Measurements from ENCODE around the gene MCOLN2.
"Not testable (repeated sequence)": the region's sequence is repeated elsewhere in the genome, so short reads cannot be mapped to it uniquely, and the experiment has no call there.

Gene MCOLN2

GRCh38 chr1:84996846-84997666, at the start of gene MCOLN2:
MCOLN2 (minus strand) TSS chr1:84997113; CDS start chr1:84996872, 241 bp downstream.
- DNase-seq, result peak in 5 of 14 donors; percentile 6 to 25 (median 7)

DNA sequence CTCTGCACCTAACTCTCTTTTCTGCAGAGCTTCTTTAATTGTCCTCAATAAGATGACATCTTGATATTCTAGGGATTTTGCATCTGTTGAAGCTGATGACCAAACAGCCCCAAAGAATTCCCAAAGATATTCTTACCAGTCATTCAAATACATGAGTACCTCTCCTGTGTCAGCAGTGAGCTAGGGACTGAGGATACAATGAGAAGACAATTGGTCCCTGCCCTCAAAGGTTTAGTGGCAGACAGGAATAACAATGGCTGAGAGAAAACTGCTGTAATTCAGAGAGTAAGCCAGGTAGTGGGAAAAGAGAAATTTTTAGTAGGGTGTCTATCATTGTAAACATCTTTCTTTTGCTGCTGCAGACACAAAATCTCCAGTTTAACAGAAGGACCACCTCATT, 45.5 kb upstream of the MCOLN2 start:
- no peak for DNase-seq

- no peak for DNase-seq
Measured at GRCh38 chr1:85041793-85042192, 44.9 kb upstream of the MCOLN2 start.

DNA sequence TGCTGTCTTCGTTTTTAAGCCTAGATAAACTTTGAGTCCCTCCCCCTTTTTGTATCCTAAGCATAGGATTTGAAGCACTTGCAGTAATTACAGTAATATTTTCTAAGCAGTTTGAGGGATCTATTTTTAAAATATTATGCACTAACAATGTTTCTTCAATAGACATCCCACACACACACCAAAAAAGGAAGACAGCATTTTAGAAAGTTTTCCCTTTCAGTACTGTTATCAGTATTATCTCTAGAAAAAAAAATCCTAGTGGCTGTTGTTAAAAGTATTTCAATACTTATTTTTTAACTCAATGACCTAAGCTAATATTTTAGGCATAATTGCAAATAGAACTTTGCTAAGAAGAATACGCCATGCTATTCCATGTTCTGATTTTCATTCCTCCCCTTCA, 36.3 kb upstream of the MCOLN2 start:
- no peak for DNase-seq

DNA sequence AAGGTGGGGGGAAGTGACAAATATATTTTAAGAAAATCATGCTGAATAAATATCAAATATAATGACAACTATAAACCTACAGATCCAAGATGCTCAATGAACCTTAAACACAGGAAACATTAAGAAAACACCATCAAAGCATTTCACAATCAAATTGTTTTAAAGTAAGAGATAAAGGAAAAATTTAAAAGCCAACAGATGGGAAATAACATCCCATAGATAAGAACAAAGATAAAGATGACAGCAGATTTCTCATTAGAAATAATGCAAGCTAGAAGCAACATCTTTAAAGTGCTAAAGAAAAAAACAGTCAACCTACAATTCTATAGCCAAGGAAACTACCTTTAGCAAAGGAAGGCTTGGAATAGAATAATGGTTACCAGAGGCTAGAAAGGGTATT, 33.6 kb upstream of the MCOLN2 start:
- DNase-seq, result no peak

DNA sequence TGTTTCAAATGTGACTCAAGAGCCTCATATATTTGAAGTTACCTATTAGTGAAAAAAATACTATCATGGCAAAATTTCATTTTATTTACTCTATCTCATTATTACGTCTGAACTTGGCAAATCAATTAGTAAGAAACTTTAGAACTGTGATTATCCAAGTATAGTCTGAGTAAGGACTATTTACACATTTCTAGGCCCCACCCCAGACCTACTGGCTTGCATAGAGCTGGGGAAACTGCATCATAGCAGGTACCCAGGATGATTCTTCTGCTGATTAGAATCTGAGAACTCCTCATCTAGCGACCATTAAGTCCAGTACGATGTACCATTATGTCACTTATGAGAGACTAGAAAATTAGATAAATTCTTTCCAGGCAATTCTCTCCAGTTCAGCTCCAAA, 31.2 kb upstream of the MCOLN2 start:
- DNase-seq, result no peak

- no peak for DNase-seq
Measured at GRCh38 chr1:85027242-85027983, 30.5 kb upstream of the MCOLN2 start.

DNA sequence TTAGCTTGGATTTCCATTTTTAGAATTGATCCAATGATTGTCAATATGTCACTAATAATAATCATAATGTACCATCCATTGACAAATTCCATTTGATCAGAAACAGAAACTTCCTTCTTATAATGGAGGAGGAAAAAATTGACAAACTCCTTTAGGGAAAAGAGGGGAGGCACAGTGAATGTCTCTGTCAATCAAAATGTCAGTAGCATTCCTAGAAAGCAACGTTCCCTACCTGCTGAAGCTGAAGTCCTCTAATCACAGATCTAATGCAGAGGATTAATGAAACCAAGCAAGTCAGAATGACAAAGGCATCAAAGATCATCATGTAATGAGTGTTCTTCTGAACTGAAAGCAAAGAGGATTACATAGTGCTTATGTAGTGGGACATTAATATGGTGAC, 29.0 kb upstream of the MCOLN2 start:
- DNase-seq, result no peak

GRCh38 chr1:85024736-85025135, 27.8 kb upstream of the MCOLN2 start:
- no peak for DNase-seq

GRCh38 chr1:85022700-85023099, 25.8 kb upstream of the MCOLN2 start:
- no peak for DNase-seq

DNA sequence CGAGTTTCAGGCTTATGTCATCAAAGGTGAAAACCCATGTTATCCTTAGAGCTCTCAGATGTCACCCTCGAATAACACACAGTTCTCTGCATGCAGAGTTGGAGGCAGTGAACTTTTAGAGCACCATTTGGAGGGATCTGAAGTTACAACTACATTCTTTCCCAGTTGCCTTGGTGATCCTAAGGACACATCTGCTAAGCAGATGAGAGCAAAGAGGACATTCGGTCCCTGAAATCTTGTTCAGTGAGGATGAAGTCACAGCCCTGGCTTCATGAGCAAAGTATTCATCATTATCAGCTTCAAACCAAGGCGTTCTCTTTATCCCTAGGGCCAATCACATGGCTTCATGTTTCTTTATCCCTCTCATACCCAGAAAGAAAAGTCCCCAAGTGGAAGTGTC, 23.1 kb upstream of the MCOLN2 start:
- DNase-seq, result no peak

DNA sequence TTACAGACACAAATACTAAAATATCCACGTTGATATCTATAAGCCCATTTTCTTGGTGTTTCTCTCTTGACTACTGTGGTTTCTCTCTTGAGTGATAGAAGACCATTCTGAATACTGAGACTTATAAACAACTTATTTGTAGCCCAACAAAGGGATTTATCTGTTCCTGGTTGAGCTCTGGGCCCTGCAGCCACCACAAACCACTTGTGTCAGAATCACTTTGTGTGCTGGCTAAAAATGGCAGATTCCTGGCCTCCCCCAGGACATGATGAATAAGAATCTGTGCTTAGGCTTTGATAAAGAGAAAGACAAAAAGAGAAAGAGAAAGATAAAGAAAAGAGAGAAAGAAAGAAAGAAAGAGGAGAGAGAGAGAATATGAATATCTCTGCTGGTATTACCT, 18.9 kb upstream of the MCOLN2 start:
- no peak for DNase-seq

DNA sequence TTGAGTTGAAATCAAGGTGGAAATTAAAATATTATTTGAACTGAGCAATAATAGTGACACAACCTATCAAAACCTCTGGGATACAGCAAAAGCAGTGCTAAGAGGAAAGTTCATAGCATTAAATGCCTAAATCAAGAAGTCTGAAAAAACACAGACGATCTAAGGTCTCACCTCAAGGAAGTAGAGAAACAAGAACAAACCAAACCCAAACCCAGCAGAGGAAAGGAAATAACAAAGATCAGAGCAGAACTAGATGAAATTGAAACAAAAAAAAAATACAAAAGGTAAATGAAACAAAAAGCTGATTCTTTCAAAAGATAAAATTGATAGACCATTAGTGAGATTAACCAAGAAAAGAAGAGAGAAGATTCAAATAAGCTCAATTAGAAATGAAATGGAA, 8.7 kb upstream of the MCOLN2 start:
- not testable (repeated sequence) for DNase-seq

GRCh38 chr1:85001742-85002141, 4.8 kb upstream of the MCOLN2 start:
- no peak for DNase-seq

GRCh38 chr1:84998642-84999280, 1.8 kb upstream of the MCOLN2 start:
- no peak for DNase-seq

DNA sequence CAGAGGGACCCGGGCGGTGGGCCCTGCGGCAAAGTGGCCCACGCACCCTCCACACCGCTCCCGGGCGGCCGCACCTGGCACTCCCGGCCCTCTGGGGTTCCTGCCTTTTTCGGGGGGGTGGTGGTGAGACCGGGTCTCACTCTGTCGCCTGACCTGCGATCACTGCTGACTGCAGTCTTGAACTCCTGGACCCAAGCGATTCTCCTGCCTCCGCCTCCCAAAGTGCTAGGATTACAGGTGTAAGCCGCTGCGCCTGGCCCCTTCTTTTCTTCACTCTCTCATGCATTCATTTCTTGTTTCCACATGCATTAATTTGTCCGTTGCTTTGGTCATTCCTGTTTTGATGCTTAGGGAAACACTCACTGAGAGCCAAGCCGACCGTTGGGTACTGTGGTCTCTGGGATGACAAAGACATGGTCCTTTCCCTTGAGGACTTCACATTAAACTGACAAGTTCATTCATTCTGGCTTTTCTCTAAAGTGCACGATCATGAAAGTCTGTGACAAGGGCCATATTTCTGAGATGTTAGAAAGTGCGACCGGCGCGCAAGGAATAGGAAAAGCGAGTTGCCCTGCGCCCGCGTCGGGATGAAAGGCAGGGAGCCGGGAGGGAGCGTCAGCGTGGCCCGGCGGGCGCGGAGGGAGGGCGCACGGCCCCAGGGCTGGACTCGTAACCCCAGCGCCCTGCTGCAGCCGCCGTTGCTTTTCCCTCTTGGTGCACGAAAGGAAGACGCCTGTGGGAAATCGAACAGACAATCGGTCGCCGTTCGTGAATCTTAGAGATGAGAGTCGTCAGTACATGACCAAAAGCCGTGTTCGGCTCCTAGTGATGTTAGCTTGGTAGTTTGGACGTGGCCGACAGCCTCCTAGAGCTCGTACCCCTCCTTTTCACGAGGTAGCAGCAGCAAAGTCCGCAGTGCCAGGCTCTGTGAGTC, 1.0 kb upstream of the MCOLN2 start:
- DNase-seq, result peak in 1 of 14 donors; percentile 10

DNA sequence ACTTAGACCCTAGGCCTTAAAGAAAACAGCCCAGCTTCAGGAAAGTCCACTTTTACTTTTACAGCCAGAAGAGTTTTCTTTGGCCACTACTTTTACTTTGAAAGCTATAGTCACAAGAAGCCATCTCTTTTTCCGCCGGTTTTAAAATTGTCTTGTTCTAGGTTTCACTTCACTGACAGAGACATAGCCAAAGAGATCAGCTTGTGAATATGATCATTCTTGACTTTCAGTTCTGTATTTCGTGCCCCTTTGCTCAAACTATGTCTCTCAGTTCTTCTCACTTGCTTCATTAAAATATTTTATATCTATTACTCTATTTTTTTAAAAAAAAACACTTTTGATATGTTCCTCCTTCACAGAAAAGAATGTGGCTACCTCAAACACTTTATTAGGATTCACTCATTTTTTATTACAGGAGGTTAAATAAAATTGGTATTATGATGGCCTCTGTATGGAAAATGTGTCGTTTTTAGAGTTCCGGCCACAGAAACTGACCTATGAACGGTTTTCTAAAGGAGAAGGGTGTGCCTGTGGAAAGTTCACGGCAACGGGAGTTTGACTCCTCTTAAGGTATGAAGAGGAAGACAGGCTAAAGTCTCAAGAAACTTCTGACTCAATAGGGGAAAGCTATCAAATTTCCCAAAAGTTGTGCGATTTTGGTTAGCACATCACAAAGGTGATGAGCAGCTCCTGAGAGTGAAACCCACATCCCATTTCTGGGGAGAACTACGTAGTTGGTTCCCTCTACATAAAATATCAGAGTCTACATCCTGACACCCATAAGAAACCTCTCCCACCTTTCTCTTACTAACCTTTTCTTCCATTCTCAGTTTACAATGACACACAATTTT, 1.2 kb downstream of the MCOLN2 start:
- no peak for DNase-seq

- DNase-seq, result no peak
Measured at GRCh38 chr1:84991097-84991920, 5.6 kb downstream of the MCOLN2 start.

GRCh38 chr1:84988588-84988987, 8.3 kb downstream of the MCOLN2 start:
- DNase-seq, result no peak

- DNase-seq, result not testable (repeated sequence)
Measured at GRCh38 chr1:84986561-84986960, 10.4 kb downstream of the MCOLN2 start.

All from C1 segment of cervical spinal cord (tissue), 14 donors.